ENCODE measurements around the gene VWC2.

Gene VWC2

GRCh38 chr7:49783446-49783845 lies 10.0 kb downstream of the VWC2 start:
- no peak for DNase-seq (ENCODE audit: low read depth in 2 of 2)

GRCh38 chr7:49787980-49788379 lies 14.5 kb downstream of the VWC2 start:
- DNase-seq (ENCODE audit: low read depth in 2 of 2): no peak

GRCh38 chr7:49788455-49789059 lies 15.1 kb downstream of the VWC2 start:
- DNase-seq (ENCODE audit: low read depth in 2 of 2): no peak

- no peak for DNase-seq (ENCODE audit: low read depth in 2 of 2)
Measured at GRCh38 chr7:49789736-49790135, 16.3 kb downstream of the VWC2 start.

- no peak for DNase-seq (ENCODE audit: low read depth in 2 of 2)
Measured at GRCh38 chr7:49790209-49790608, 16.8 kb downstream of the VWC2 start.

- no peak for DNase-seq (ENCODE audit: low read depth in 2 of 2)
Measured at GRCh38 chr7:49791088-49791741, 17.8 kb downstream of the VWC2 start.

- no peak for DNase-seq (ENCODE audit: low read depth in 2 of 2)
Measured at GRCh38 chr7:49797987-49798660, 24.7 kb downstream of the VWC2 start.

- no peak for DNase-seq (ENCODE audit: low read depth in 2 of 2)
Measured at GRCh38 chr7:49800031-49800430, 26.6 kb downstream of the VWC2 start.

GRCh38 chr7:49802600-49802999 lies 29.2 kb downstream of the VWC2 start:
- DNase-seq (ENCODE audit: low read depth in 2 of 2): no peak

- DNase-seq (ENCODE audit: low read depth in 2 of 2): no peak
Measured at GRCh38 chr7:49803812-49804211, 30.4 kb downstream of the VWC2 start.

- no peak for DNase-seq (ENCODE audit: low read depth in 2 of 2)
Measured at GRCh38 chr7:49805371-49806007, 32.1 kb downstream of the VWC2 start.

GRCh38 chr7:49812534-49812933 lies 39.1 kb downstream of the VWC2 start:
- DNase-seq (ENCODE audit: low read depth in 2 of 2): no peak

- no peak for DNase-seq (ENCODE audit: low read depth in 2 of 2)
Measured at GRCh38 chr7:49817279-49817678, 43.8 kb downstream of the VWC2 start.

- no peak for DNase-seq (ENCODE audit: low read depth in 2 of 2)
Measured at GRCh38 chr7:49821181-49821580, 47.7 kb downstream of the VWC2 start.

GRCh38 chr7:49822856-49823255 lies 49.4 kb downstream of the VWC2 start:
- no peak for DNase-seq (ENCODE audit: low read depth in 2 of 2)

GRCh38 chr7:49823566-49823965 lies 50.1 kb downstream of the VWC2 start:
- no peak for DNase-seq (ENCODE audit: low read depth in 2 of 2)

GRCh38 chr7:49839863-49840645 lies 66.6 kb downstream of the VWC2 start:
- no peak for DNase-seq (ENCODE audit: low read depth in 2 of 2)

GRCh38 chr7:49840751-49841405 lies 67.4 kb downstream of the VWC2 start:
- DNase-seq (ENCODE audit: low read depth in 2 of 2): no peak

- no peak for DNase-seq (ENCODE audit: low read depth in 2 of 2)
Measured at GRCh38 chr7:49845626-49846025, 72.2 kb downstream of the VWC2 start.

- no peak for DNase-seq (ENCODE audit: low read depth in 2 of 2)
Measured at GRCh38 chr7:49848211-49848841, 74.9 kb downstream of the VWC2 start.

Measured in stimulated activated CD4-positive, alpha-beta T cell treated with anti-CD3 and anti-CD28 coated beads, Interleukin-4, amount 100 ng/mL, for 48 hours (primary cell).